ENCODE data around the gene CADPS.

CADPS gene

DNA sequence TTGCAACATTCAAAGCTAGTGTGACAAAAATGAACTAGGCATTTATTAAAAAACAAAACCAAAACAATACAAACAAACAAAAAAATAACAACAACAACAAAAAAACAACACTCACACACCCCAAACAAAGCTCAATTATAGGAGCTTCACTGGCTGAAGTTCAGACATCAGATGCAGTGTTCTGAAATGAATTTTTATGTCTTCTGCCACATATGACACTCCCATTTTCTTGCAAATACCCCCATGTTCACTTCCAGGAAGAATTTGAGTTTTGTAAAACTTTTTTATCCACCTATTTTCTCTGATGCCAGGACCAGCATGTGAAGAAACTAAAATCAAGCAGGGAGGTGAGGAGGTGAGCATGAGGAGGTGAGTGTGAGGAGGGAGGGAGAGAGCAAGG is 113.9 kb downstream of the CADPS start:
- H3K4me1 Mint-ChIP-seq: no peaks in the 10 kb centered on the region
- no peaks in the 10 kb centered on the region for H3K36me3 Mint-ChIP-seq (ENCODE audit: low read depth)
- ATAC-seq: no peak
- H3K27ac Mint-ChIP-seq: no peak overlapping the region
- H3K27me3 Mint-ChIP-seq: no peaks in the 10 kb centered on the region
- H3K9me3 Mint-ChIP-seq: peaks cover 5% of the 10 kb centered on the region
- DNase-seq: no peak
- no peak overlapping the region for H3K4me3 Mint-ChIP-seq

DNA sequence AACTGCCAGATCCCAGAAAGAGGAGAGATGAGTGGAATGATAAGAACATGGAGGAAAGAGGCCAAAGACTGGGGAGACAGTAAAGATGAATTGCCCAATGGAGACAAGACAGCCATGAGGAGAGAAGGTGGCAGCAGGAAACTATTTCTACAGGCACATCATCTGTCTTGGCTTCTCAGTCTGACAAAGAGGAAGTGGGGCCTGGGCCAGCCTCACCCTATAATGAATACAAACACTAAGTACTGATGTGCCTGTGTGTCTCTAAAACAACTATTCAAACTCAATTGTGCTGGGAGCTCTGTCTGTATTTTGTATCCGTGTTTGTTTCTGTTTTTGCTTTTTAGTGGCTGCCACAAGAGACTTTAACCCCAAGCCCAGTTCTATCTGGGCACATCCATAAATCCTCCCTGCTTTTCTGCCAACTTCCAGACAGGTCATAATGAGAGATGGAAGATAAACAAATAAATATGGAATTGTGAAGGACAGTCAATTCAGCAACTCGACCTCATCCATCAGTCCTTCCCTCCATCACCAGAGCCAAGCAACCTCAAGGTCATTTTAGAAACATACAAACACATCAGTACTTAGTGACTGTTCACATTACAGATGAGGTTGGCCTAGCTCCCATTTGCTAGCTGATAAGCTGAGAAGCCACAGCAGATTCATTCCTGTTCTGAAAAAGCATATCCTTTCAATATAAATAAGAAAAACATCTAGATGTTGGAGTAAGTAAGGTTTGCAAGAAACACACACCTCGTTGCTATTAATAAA is 116.7 kb downstream of the CADPS start:
- H3K27ac Mint-ChIP-seq: no peak overlapping the region
- H3K4me3 Mint-ChIP-seq: no peak overlapping the region
- no peaks in the 10 kb centered on the region for H3K36me3 Mint-ChIP-seq (ENCODE audit: low read depth)
- H3K27me3 Mint-ChIP-seq: no peaks in the 10 kb centered on the region
- no peaks in the 10 kb centered on the region for H3K4me1 Mint-ChIP-seq
- DNase-seq (no peak), ATAC-seq (no peak)
- peaks cover 5% of the 10 kb centered on the region for H3K9me3 Mint-ChIP-seq

DNA sequence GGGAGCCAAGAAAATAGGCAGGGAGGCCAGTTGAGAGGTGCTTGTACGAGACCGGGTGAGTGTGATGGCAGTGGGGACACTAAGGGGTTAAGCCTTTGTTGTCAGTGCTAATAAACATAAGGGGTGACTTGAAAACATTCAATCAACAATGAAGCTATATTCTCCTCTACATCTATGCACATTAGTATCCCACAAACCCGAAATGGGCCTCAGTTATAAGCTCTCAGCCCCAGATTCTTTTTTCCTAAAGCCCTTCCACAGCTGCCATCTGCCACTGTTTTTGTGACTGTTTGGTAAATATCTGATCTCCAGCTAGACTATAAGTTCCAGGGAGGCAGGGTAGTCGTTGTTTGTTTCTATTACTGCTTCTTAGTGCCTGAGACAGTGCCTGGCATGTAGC is 118.2 kb downstream of the CADPS start:
- Mint-ChIP-seq H3K27me3 (no peaks in the 10 kb centered on the region), H3K4me1 (no peaks in the 10 kb centered on the region), H3K36me3 (ENCODE audit: low read depth) (no peaks in the 10 kb centered on the region), H3K4me3 (no peak overlapping the region), H3K9me3 (peaks cover 5% of the 10 kb centered on the region), H3K27ac (no peak overlapping the region)
- no peak for DNase-seq
- ATAC-seq: no peak

DNA sequence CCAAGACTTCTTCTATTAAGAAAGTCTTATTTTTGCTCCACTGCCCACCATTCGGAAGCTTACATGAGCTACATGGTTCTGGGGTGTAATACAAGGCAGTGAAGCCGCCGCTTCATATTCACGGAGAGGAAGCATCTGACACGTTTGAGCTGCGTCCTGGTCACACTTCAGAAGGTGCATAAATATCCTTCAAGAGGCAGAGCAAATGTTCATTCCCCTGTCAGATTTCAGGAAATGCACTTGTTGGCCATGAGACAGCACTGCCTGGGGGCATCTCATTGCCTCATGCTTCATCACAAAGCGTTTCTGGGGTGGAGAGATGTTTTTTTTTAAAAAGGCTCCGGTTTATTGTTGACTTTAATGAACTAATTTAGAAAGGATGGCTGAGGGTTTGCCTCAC is 119.9 kb downstream of the CADPS start:
- no peak overlapping the region for H3K27ac Mint-ChIP-seq
- no peak overlapping the region for H3K4me3 Mint-ChIP-seq
- H3K4me1 Mint-ChIP-seq: no peaks in the 10 kb centered on the region
- H3K36me3 Mint-ChIP-seq (ENCODE audit: low read depth): no peaks in the 10 kb centered on the region
- no peaks in the 10 kb centered on the region for H3K27me3 Mint-ChIP-seq
- no peak for ATAC-seq
- DNase-seq: no peak
- H3K9me3 Mint-ChIP-seq: peaks cover 5% of the 10 kb centered on the region

DNA sequence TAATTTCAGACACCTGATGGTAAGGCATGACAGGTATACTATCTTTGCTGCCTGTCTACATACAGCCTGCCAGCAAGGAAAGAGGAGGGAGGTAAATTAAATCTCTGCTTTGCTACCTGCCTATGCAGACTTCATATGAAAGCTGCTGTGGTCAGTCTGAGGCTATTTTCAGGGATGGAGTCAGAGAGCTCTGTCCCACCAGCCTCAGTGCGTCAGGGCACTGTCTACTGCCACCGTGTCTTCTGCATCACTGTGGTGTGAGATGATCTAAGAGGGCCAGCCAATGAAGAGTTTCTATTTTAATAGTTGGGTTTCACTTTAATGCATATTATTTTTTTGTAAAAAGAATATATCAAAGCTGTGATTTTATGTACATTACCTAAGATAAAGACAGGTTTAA is 125.6 kb downstream of the CADPS start:
- H3K27ac Mint-ChIP-seq: no peak overlapping the region
- no peak overlapping the region for H3K4me3 Mint-ChIP-seq
- H3K36me3 Mint-ChIP-seq (ENCODE audit: low read depth): no peaks in the 10 kb centered on the region
- ATAC-seq (no peak), DNase-seq (no peak)
- H3K4me1 Mint-ChIP-seq: no peaks in the 10 kb centered on the region
- H3K27me3 Mint-ChIP-seq: no peaks in the 10 kb centered on the region
- H3K9me3 Mint-ChIP-seq: peaks cover 4% of the 10 kb centered on the region

DNA sequence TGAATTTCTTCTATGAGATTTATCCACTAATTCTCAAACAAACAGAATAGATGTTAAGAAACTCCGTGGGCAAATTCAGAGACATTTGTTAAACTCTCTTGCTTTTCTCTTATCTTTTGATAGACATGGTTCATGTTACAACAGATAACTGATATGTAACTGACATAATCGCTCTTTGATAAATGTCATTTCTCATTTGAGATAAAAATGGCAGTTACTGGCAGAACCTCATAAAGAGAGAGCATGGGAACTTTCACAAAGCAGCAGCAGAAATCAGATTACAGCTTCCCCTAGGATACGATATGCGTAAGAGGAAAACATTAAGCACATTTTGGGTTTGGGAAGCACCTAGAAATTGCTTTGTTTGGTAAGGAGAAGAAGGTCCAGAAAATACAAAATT is 126.1 kb downstream of the CADPS start:
- Mint-ChIP-seq H3K36me3 (ENCODE audit: low read depth) (no peaks in the 10 kb centered on the region), H3K4me1 (no peaks in the 10 kb centered on the region), H3K27ac (no peak overlapping the region), H3K4me3 (no peak overlapping the region), H3K9me3 (peaks cover 4% of the 10 kb centered on the region), H3K27me3 (no peaks in the 10 kb centered on the region)
- DNase-seq (no peak), ATAC-seq (no peak)

DNA sequence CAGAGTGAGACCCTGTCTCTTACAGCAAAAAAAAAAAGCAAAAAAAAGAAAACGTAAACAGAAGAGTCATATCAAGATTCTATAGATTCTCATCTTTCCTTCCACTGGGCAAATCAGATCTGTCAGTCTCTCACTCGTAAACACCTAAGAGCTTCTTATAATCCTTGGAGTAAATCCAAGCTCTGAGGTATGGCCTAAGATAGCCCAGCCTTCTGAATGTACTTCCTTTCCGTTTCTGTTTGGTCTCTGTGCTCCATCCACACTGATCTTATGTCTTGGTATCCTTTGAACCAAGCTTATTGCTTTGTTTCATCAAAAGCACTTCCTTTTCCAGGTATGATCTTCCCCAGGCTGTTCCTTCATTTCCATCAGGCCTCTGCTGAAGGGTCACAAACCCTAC is 137.8 kb downstream of the CADPS start:
- H3K27ac Mint-ChIP-seq: no peak overlapping the region
- no peak overlapping the region for H3K4me3 Mint-ChIP-seq
- no peaks in the 10 kb centered on the region for H3K4me1 Mint-ChIP-seq
- H3K9me3 Mint-ChIP-seq: peaks cover 6% of the 10 kb centered on the region
- DNase-seq (no peak), ATAC-seq (no peak)
- no peaks in the 10 kb centered on the region for H3K27me3 Mint-ChIP-seq
- no peaks in the 10 kb centered on the region for H3K36me3 Mint-ChIP-seq (ENCODE audit: low read depth)

DNA sequence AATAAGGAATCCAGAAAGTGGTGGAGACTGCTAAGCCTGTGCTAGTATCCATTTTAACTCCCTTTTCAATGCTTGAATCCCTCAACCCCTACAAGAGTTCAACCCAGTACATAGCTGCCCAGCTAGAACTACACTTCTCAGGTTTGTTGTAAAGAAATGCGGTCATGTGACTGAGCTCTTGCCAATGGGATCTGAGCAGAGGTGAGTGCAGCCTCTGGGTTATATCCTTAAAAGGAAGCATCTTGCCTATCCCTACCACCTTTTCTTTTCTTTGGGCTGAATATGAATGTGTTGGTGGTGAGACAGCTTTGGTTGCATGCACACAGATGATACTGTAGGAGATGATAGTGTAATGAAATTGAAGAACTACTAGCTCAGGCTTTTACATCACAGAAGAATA is 139.7 kb downstream of the CADPS start:
- H3K27me3 Mint-ChIP-seq: no peaks in the 10 kb centered on the region
- DNase-seq (no peak), ATAC-seq (no peak)
- H3K4me1 Mint-ChIP-seq: no peaks in the 10 kb centered on the region
- H3K4me3 Mint-ChIP-seq: no peak overlapping the region
- no peak overlapping the region for H3K27ac Mint-ChIP-seq
- peaks cover 6% of the 10 kb centered on the region for H3K9me3 Mint-ChIP-seq
- H3K36me3 Mint-ChIP-seq (ENCODE audit: low read depth): no peaks in the 10 kb centered on the region

DNA sequence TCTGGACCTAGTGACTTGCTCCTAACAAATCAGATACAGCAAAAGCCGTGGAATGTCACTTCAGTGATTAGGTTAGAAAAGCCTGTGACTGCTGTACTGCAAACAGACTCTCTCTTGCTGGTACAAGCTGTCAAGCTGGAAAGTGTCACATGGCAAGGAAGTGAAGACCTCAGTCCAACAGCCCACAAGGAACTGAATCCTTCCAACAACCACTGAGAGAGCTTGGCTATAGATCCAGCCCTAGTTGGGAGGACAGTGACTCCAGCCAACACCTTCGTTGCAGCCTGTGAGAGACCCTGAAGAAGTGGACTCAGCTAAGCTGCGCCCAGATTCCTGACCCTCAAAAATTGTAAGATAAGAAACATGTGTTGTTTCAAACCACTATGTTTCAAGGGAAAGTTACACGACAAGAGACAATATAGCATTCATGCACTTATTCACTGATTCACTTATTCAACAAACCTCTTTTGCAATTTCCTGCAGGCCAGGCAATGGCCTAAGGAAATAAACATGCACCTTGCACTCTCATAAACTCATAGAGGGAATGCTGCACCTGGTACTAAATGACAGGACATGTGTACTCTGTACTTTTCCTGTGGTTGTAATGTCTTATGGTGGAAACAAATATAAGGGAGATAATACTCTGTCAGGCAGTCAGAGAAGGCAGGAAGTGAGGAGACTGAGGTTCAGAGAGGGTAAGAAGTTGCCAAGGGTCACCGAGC is 142.9 kb downstream of the CADPS start:
- Mint-ChIP-seq H3K27ac (no peak overlapping the region), H3K36me3 (ENCODE audit: low read depth) (no peaks in the 10 kb centered on the region), H3K4me3 (no peak overlapping the region), H3K9me3 (no peaks in the 10 kb centered on the region), H3K4me1 (no peaks in the 10 kb centered on the region), H3K27me3 (no peaks in the 10 kb centered on the region)
- no peak for DNase-seq
- ATAC-seq: no peak

DNA sequence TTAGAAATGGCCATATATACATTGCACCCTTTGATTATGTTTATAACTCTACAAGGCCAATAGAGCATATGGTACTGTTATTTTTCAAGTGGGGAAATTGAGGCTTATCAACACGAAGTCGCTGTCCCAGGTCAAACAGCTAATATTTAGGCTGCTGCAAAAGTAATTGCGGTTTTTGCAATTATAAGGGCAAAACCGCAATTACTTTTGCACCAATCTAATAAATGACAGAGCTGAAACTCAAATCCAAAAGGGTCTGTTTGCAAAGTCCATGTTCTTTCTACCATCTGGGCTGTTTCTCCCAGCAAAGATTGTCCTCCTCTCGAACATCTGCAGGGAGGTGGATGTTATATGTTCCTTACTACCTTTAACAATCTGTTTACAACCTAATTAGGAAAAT is 147.2 kb downstream of the CADPS start:
- H3K4me3 Mint-ChIP-seq: no peak overlapping the region
- no peaks in the 10 kb centered on the region for H3K4me1 Mint-ChIP-seq
- no peak overlapping the region for H3K27ac Mint-ChIP-seq
- H3K36me3 Mint-ChIP-seq (ENCODE audit: low read depth): no peaks in the 10 kb centered on the region
- no peaks in the 10 kb centered on the region for H3K9me3 Mint-ChIP-seq
- DNase-seq: no peak
- ATAC-seq: no peak
- H3K27me3 Mint-ChIP-seq: peaks cover 7% of the 10 kb centered on the region

DNA sequence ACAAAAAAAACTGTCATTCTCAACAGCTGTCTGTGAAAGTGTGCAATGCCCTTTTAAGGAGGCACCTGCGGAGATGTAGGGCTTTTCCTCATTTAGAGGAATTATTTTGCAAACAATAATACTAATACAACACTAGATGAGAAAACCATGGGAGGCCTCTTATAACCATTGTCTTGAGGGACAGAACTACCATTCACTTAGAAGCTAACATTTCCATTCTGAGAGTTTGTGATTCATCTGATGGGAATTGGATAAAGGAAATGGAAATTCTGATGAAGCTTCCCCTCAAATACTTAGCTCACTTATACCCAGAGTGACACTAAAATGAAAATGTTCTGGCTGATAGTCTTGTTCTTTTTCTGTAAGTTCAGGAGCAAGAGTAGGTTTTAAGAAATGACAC is 147.7 kb downstream of the CADPS start:
- Mint-ChIP-seq H3K4me3 (no peak overlapping the region), H3K36me3 (ENCODE audit: low read depth) (no peaks in the 10 kb centered on the region), H3K4me1 (no peaks in the 10 kb centered on the region), H3K27ac (no peak overlapping the region), H3K27me3 (peaks cover 7% of the 10 kb centered on the region), H3K9me3 (no peaks in the 10 kb centered on the region)
- ATAC-seq (no peak), DNase-seq (no peak)

DNA sequence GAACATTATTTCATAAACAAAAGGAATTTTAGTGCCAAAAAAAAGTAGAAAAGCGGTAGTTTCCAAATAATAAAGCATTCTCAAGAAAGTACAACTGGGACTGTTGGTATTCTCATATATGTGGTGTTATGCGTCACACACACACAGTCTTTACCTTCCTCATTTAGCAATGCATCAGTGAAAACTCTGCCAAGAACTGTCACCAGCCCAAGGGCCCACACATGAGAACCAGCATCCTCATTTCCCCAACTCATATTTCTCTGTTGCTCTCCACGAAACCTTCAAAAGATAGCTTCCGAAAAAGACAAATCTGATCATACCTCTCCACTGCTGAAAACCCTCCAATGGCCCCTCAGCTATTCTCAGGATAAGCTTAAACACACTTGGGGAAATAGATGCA is 150.7 kb downstream of the CADPS start:
- Mint-ChIP-seq H3K27me3 (peaks cover 7% of the 10 kb centered on the region), H3K36me3 (ENCODE audit: low read depth) (no peaks in the 10 kb centered on the region), H3K9me3 (no peaks in the 10 kb centered on the region), H3K4me3 (no peak overlapping the region), H3K4me1 (no peaks in the 10 kb centered on the region), H3K27ac (no peak overlapping the region)
- ATAC-seq (no peak), DNase-seq (no peak)

DNA sequence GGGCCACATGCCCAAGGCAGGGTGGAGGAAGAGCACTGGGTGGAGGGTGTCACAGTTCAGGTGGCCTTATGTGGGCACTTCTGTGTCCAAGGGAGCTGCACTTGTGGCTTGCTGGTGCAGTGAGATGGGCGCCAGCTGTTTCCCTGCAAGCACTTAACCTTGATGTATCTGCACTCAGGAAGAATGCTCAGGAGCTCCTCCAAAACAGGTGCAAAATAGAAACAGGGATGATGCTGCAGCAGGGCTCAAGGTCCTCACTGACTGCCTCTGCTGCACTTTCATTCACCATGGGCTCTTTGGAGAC is 151.3 kb downstream of the CADPS start:
- no peak overlapping the region for H3K4me3 Mint-ChIP-seq
- peaks cover 7% of the 10 kb centered on the region for H3K27me3 Mint-ChIP-seq
- no peak overlapping the region for H3K27ac Mint-ChIP-seq
- DNase-seq (no peak), ATAC-seq (no peak)
- H3K9me3 Mint-ChIP-seq: no peaks in the 10 kb centered on the region
- H3K36me3 Mint-ChIP-seq (ENCODE audit: low read depth): no peaks in the 10 kb centered on the region
- no peaks in the 10 kb centered on the region for H3K4me1 Mint-ChIP-seq

DNA sequence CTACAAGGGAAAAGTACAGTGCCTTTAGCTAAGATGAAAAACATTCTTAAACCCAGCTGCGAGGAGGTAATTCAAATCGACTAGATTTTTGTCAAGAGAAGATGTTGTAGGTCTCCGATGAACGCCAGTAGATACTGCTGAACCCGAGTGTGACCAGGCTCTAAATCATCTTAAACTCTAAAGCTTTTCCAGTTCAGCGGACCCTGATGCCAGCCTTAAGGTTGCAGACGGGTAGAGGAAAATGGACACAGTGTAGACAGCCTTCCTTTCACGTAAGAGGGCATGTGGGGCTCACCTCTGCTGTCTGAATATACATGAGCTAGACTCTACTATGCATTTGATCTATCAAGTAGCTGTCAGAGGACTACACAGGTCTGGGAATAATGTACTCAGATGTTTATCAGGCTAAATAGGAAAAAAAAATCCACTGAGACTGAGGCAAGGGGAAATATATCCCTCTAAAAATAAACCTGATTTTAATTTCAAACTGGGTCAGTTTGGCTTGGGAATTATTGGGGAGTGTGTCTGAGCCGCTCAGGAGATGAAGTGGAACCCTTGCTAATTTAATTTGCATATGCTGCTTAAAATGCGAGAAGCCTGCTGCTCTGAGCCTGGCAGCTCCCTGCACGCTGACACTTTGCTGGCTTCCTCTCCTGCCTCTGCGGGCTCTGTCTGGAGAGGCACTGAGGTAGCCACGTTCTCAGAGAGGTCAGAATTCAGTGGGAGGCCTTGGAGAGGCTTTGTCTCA is 151.9 kb downstream of the CADPS start:
- Mint-ChIP-seq H3K9me3 (no peaks in the 10 kb centered on the region), H3K27ac (no peak overlapping the region), H3K27me3 (peaks cover 7% of the 10 kb centered on the region), H3K4me3 (no peak overlapping the region), H3K36me3 (ENCODE audit: low read depth) (no peaks in the 10 kb centered on the region), H3K4me1 (no peaks in the 10 kb centered on the region)
- no peak for DNase-seq
- no peak for ATAC-seq

DNA sequence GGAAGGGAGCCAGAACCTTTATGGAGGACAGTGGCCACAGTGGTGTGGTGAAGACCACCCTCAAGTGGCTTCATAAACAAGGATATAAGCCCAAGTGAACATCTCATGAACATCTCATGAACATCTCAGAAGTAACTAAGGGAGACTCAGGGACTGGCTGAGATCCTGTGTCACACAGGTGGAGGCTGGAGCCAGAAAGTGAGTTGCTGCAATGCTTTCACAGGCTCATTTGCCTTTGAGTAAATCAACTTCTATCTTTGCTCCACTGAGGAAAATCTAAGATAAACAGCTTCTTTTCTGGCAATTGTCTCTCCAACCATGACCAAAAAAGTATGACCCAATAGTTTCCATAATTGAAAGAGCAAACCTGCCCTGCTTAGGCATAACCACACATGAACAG is 152.9 kb downstream of the CADPS start:
- DNase-seq (no peak), ATAC-seq (no peak)
- Mint-ChIP-seq H3K9me3 (peaks cover 3% of the 10 kb centered on the region), H3K36me3 (ENCODE audit: low read depth) (no peaks in the 10 kb centered on the region), H3K27ac (no peak overlapping the region), H3K4me1 (no peaks in the 10 kb centered on the region), H3K4me3 (no peak overlapping the region), H3K27me3 (peaks cover 7% of the 10 kb centered on the region)

All from activated naive CD8-positive, alpha-beta T cell treated with anti-CD3 and anti-CD28 coated beads, Interleukin-2, amount 50 U/mL, for 24 hours (primary cell).